CD4-positive, alpha-beta T cell treated with Interleukin-6 for 4 hours (primary cell): ENCODE data around the gene GRID1.
"Not testable (repeated sequence)": the region's sequence is repeated elsewhere in the genome, so short reads cannot be mapped to it uniquely, and the experiment has no call there.

ENCODE experiments used
- DNase-seq: peaks from one replicate; pipeline ENCODE4 v3.0.0-alpha.2; 2020; ENCODE audit warnings: mixed read lengths

Gene GRID1

GRCh38 chr10:86130041-86130440 is 236.6 kb downstream of the GRID1 start:
- DNase-seq = no peak

GRCh38 chr10:86128360-86128759 is 238.2 kb downstream of the GRID1 start:
- no peak for DNase-seq

- no peak for DNase-seq
Observed at GRCh38 chr10:86127274-86127819, 239.2 kb downstream of the GRID1 start.

GRCh38 chr10:86124734-86125133 is 241.9 kb downstream of the GRID1 start:
- no peak for DNase-seq

GRCh38 chr10:86123715-86124114 is 242.9 kb downstream of the GRID1 start:
- no peak for DNase-seq

- DNase-seq = no peak
Observed at GRCh38 chr10:86123304-86123703, 243.3 kb downstream of the GRID1 start.

GRCh38 chr10:86122646-86123045 is 243.9 kb downstream of the GRID1 start:
- DNase-seq = no peak

- DNase-seq = no peak
Observed at GRCh38 chr10:86121200-86121599, 245.4 kb downstream of the GRID1 start.

- DNase-seq = no peak
Observed at GRCh38 chr10:86117051-86117450, 249.5 kb downstream of the GRID1 start.

GRCh38 chr10:86113983-86114382 is 252.6 kb downstream of the GRID1 start:
- no peak for DNase-seq

GRCh38 chr10:86113501-86113900 is 253.1 kb downstream of the GRID1 start:
- no peak for DNase-seq

- DNase-seq = no peak
Observed at GRCh38 chr10:86113044-86113443, 253.6 kb downstream of the GRID1 start.

GRCh38 chr10:86111902-86112545 is 254.6 kb downstream of the GRID1 start:
- no peak for DNase-seq

- no peak for DNase-seq
Observed at GRCh38 chr10:86110156-86110786, 256.3 kb downstream of the GRID1 start.

- DNase-seq = no peak
Observed at GRCh38 chr10:86109421-86109820, 257.2 kb downstream of the GRID1 start.

GRCh38 chr10:86108696-86109095 is 257.9 kb downstream of the GRID1 start:
- no peak for DNase-seq

GRCh38 chr10:86107611-86108310 is 258.8 kb downstream of the GRID1 start:
- not testable (repeated sequence) for DNase-seq

- DNase-seq = no peak
Observed at GRCh38 chr10:86107131-86107530, 259.5 kb downstream of the GRID1 start.

- DNase-seq = no peak
Observed at GRCh38 chr10:86106616-86107015, 260.0 kb downstream of the GRID1 start.

- DNase-seq = no peak
Observed at GRCh38 chr10:86105640-86106039, 261.0 kb downstream of the GRID1 start.

- DNase-seq = no peak
Observed at GRCh38 chr10:86105181-86105580, 261.4 kb downstream of the GRID1 start.

- DNase-seq = no peak
Observed at GRCh38 chr10:86104611-86105145, 261.9 kb downstream of the GRID1 start.

- DNase-seq = no peak
Observed at GRCh38 chr10:86104156-86104555, 262.4 kb downstream of the GRID1 start.
